Astrocyte of the hippocampus (primary cell): ENCODE data around the gene PRAMEF9.
"Not testable (repeated sequence)": the region's sequence is repeated elsewhere in the genome, so short reads cannot be mapped to it uniquely, and the experiment has no call there.

Experiments used
- DNase-seq: peaks from one replicate; pipeline ENCODE4 v3.0.0; 2011; ENCODE audit warnings: low read depth, low spot score

Gene PRAMEF9

GRCh38 chr1:13171548-13171947 lies at the start of gene PRAMEF9:
TSS of gene PRAMEF9 (plus strand) at chr1:13171848. CDS start at chr1:13175281, 3,433 bp downstream.
- not testable (repeated sequence) for DNase-seq

GRCh38 chr1:13155909-13156308 lies 15.7 kb upstream of the PRAMEF9 start, which contains the start of gene PRAMEF26:
TSS of gene PRAMEF26 (minus strand) at chr1:13156009. CDS start at chr1:13153095, 2,914 bp downstream.
- not testable (repeated sequence) for DNase-seq

- not testable (repeated sequence) for DNase-seq
Observed at GRCh38 chr1:13165531-13165930, 6.1 kb upstream of the PRAMEF9 start, which contains the start of gene HNRNPCL4. TSS of gene HNRNPCL4 (minus strand) at chr1:13165631. CDS start at chr1:13165467, 164 bp downstream.

GRCh38 chr1:13201309-13201708 lies 29.7 kb downstream of the PRAMEF9 start, which contains the start of gene PRAMEF13:
TSS of gene PRAMEF13 (minus strand) at chr1:13201409. CDS start at chr1:13199589, 1,820 bp downstream.
- DNase-seq: not testable (repeated sequence)

DNA sequence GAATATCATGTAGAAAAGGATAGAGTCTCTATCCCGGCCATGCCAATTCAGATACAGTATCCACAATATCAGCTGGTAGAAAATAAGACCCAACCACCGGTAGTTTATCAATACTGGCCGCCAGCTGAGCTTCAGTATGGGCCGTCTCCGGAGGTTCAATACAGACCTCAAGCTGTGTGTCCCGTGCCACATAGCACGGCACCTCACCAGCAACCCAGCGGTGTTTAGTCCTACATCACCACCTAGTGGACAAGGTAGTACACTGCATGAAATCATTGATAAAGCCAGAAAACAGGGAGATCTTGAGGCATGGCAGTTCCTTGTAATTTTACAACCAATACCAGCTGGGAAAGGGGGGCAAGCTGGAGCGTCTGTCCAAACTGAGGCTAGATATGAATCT lies 37.1 kb downstream of the PRAMEF9 start:
- DNase-seq: not testable (repeated sequence)

GRCh38 chr1:13216619-13217018 lies 45.0 kb downstream of the PRAMEF9 start:
- not testable (repeated sequence) for DNase-seq

DNA sequence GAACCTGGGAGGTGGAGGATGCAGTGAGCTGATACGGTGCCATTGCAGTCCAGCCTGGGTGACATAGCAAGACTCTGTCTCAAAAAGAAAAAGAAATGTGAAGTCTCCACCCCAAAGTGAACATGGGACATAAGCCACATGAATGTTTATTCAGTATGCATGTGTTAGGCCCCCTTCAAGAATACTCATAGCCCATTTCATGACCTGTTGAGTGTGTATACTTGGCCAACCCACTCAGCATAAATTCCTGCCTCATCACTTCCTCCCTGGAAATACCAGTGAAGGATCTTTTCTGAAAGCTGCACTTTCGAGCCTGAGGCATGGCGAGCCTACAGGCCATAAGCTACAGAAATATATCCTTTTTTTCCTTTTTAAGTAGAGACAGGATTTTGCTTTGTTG lies 47.6 kb downstream of the PRAMEF9 start:
- not testable (repeated sequence) for DNase-seq

GRCh38 chr1:13222788-13223187 lies 51.1 kb downstream of the PRAMEF9 start:
- not testable (repeated sequence) for DNase-seq

- no peak for DNase-seq
Observed at GRCh38 chr1:13224480-13225060, 52.9 kb downstream of the PRAMEF9 start.

GRCh38 chr1:13225675-13226204 lies 54.1 kb downstream of the PRAMEF9 start, which contains the start of gene PRAMEF18:
TSS of gene PRAMEF18 (minus strand) at chr1:13226154. CDS start at chr1:13226106, 48 bp downstream.
- not testable (repeated sequence) for DNase-seq

DNA sequence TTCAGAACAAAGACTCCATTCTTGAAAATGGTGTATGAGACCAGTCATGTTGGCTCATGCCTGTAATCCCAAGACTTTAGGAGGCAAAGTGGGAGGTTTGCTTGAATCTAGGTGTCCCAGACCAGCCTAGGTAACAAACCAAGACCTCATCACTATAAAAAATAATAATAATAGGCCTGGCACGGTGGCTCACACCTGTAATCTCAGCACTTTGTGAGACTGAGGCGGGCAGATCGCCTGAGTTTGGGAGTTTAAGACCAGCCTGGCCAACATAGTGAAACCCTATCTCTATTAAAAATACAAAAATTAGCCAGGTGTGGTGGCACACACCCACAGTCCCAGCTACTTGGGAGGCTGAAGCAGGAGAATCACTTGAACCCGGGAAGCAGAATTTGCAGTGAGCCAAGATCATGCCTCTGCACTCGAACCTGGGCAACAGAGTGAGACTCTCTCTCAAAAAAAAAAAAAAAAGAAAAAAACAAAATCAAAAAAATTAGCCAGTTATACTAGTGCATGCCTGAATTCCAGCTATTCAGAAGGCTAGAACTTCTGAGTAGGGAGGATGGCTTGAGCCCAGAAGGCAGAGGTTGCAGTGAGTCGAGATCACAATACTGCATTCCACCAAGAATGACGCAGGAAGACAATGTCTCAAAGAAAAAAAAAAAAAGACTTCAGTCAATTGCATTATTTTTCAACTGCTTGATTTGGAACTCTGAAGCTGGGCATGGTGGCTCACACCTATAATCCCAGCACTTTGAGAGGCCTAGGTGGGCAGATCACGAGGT lies 55.8 kb downstream of the PRAMEF9 start:
- not testable (repeated sequence) for DNase-seq

- no peak for DNase-seq
Observed at GRCh38 chr1:13228343-13228781, 56.7 kb downstream of the PRAMEF9 start.
